ENCODE measurements around the gene RANBP2. TPM values are rescaled to one million over a fixed set of nuclear protein-coding genes. Genes with fewer than 3 reads are reported as not detected.

The RANBP2 gene
- total and polyA plus RNA-seq, 10 of the 15 experiments (the other 5 are each of a cell fraction or from before 2014, with no cell fraction given) = 9.0 to 81.7 (median 28.3) TPM

DNA sequence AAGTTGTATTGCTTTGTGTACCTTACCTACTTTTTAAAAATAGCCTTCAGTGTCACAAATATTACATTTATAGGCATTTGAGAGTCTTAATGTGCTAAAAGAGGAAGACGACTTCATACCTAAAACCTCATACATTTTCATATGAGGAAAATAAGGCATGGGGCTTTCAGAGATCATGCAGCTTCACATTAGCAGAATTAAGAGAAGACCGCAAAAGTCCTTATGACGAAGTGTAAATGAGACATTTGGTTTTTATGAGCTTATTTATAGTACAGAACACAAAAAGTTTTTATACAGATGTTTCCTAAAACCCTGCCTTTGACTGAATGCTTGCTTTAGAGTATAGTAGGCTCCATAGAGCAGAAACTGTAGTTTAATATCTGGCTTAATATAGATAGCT, 57.2 kb downstream of the RANBP2 start (continued):
- TF ChIP-seq, protein P1, sequence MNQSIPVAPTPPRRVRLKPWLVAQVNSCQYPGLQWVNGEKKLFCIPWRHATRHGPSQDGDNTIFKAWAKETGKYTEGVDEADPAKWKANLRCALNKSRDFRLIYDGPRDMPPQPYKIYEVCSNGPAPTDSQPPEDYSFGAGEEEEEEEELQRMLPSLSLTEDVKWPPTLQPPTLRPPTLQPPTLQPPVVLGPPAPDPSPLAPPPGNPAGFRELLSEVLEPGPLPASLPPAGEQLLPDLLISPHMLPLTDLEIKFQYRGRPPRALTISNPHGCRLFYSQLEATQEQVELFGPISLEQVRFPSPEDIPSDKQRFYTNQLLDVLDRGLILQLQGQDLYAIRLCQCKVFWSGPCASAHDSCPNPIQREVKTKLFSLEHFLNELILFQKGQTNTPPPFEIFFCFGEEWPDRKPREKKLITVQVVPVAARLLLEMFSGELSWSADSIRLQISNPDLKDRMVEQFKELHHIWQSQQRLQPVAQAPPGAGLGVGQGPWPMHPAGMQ (IDR thresholded peaks at IDR 0.05; ENCODE audit: borderline replicate concordance) = no peak
- TF ChIP-seq CBFB (IDR thresholded peaks at IDR 0.05; ENCODE audit: low read depth) = peak; percentile 87
- no peak for TF ChIP-seq BRCA1 (IDR thresholded peaks at IDR 0.05; ENCODE audit: low read depth, low read length)
- TF ChIP-seq JUNB (IDR thresholded peaks at IDR 0.05) = peak; percentile 91
- no peak for TF ChIP-seq EZH2 (IDR thresholded peaks at IDR 0.05; ENCODE audit: borderline replicate concordance, control insufficient read depth, low read depth, low read length)
- TF ChIP-seq NFYB (IDR thresholded peaks at IDR 0.05; ENCODE audit: insufficient read depth, low read depth, low read length) = no peak
- TF ChIP-seq ZZZ3 (IDR thresholded peaks at IDR 0.05; ENCODE audit: control insufficient read depth, insufficient read length, low read depth) = no peak
- peak; percentile 44; the same call in 1 of the 2 replicates for TF ChIP-seq MXI1 (IDR thresholded peaks at IDR 0.05; ENCODE audit: low read depth, low read length)
- no peak for TF ChIP-seq YBX1 (IDR thresholded peaks at IDR 0.05)
- peak; percentile 38; the same call in 1 of the 2 replicates for TF ChIP-seq GABPA (IDR thresholded peaks at IDR 0.05; ENCODE audit: low read depth)
- TF ChIP-seq FOS (IDR thresholded peaks at IDR 0.05; ENCODE audit: borderline replicate concordance, extremely low read depth, insufficient read length) = no peak
- TF ChIP-seq PBX3 (IDR thresholded peaks at IDR 0.05; ENCODE audit: insufficient replicate concordance, low read depth, low read length) = no peak
- TF ChIP-seq CBX3 (IDR thresholded peaks at IDR 0.05; ENCODE audit: borderline replicate concordance, low read depth) = no peak
- TF ChIP-seq, protein P2, sequence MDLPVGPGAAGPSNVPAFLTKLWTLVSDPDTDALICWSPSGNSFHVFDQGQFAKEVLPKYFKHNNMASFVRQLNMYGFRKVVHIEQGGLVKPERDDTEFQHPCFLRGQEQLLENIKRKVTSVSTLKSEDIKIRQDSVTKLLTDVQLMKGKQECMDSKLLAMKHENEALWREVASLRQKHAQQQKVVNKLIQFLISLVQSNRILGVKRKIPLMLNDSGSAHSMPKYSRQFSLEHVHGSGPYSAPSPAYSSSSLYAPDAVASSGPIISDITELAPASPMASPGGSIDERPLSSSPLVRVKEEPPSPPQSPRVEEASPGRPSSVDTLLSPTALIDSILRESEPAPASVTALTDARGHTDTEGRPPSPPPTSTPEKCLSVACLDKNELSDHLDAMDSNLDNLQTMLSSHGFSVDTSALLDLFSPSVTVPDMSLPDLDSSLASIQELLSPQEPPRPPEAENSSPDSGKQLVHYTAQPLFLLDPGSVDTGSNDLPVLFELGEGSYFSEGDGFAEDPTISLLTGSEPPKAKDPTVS (IDR thresholded peaks at IDR 0.05; ENCODE audit: low read depth, low read length) = no peak
- TF ChIP-seq, protein P3, sequence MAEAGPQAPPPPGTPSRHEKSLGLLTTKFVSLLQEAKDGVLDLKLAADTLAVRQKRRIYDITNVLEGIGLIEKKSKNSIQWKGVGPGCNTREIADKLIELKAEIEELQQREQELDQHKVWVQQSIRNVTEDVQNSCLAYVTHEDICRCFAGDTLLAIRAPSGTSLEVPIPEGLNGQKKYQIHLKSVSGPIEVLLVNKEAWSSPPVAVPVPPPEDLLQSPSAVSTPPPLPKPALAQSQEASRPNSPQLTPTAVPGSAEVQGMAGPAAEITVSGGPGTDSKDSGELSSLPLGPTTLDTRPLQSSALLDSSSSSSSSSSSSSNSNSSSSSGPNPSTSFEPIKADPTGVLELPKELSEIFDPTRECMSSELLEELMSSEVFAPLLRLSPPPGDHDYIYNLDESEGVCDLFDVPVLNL (IDR thresholded peaks at IDR 0.05; ENCODE audit: low read depth, low read length) = no peak
- no peak for TF ChIP-seq NRF1 (conservative IDR thresholded peaks at IDR 0.05; ENCODE audit: low read depth, low read length)
- no peak for TF ChIP-seq PAX8 (IDR thresholded peaks at IDR 0.05)
- no peak for TF ChIP-seq STAT3 (IDR thresholded peaks at IDR 0.05; ENCODE audit: low read depth, low read length)
- TF ChIP-seq, protein P4, sequence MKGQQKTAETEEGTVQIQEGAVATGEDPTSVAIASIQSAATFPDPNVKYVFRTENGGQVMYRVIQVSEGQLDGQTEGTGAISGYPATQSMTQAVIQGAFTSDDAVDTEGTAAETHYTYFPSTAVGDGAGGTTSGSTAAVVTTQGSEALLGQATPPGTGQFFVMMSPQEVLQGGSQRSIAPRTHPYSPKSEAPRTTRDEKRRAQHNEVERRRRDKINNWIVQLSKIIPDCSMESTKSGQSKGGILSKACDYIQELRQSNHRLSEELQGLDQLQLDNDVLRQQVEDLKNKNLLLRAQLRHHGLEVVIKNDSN (IDR thresholded peaks at IDR 0.05; ENCODE audit: borderline replicate concordance, extremely low read length, insufficient read depth, low read depth, low read length) = no peak
- TF ChIP-seq MAX (IDR thresholded peaks at IDR 0.05; ENCODE audit: low read depth, low read length) = no peak
- 0 out of 2 replicates have a peak, but pooled peaks have one; percentile 23 for TF ChIP-seq SMARCA5 (IDR thresholded peaks at IDR 0.05)
- no peak for TF ChIP-seq SREBF2 (IDR thresholded peaks at IDR 0.05; ENCODE audit: low read length)
- TF ChIP-seq NR2C1 (IDR thresholded peaks at IDR 0.05) = no peak
- TF ChIP-seq NKRF (conservative IDR thresholded peaks at IDR 0.05) = no peak

Data from GM12878 (cell line).